GM11168 (cell line): ENCODE measurements around the gene WDR31.
"Not testable (repeated sequence)": the region's sequence is repeated elsewhere in the genome, so short reads cannot be mapped to it uniquely, and the experiment has no call there.

Experiments used
- in situ Hi-C: fragments of 300-500 bp; cut with MboI; formaldehyde crosslinking; loops from one replicate; pipeline ENCODE4 v1.12.0; 2022; ENCODE audit warnings: low sequenced_read_pairs; ENCODE audit not compliant: unreplicated experiment

WDR31 gene

DNA sequence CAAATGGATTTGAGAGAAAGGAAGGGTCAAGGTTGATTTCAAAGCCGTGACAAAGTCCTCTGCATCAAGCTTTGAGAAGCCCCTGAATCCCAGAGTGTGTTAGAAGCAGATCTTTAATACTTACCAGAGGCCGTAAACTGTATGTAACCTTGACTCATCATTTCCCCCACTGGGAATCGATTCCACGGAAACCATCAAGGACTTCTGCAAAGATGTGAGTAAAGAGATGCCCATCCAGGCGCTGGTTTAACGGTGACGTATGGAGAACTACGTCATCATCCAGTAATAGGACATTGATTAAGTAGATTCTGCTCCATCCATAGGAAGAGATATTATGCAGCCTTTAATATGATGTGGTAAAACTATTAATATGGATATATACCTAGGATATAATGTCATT lies 38.5 kb downstream of the WDR31 start:
- in situ Hi-C loops = loop anchor here (25.0 kb wide), 1 partner anchor 361 kb away; no protein-coding TSS in a partner anchor

DNA sequence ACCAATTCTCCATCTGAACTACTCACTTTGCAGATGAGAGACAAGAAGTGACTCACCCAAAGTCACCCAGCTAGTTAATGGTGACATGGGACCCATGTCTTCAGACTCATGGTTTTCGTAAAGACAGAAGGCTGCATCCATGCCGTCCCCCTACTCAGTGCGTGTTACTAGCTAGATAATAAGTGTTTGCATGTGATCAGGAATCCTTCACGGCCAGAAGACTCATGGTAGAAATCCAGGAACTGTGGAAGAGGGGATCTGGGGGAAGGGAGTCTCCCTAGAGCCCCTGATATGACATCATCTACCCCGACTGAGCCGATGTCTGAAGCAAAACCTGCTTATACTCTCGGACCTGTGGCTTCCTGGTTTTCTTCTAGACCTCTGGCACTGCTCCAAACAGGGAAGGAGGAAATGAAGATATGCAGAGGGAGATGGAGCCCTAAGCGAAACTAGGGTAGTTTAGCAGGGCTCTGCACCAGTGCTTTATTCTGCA lies 40.2 kb downstream of the WDR31 start:
- in situ Hi-C loops = loop anchor here (25.0 kb wide), 1 partner anchor 362 kb away; no protein-coding TSS in a partner anchor

GRCh38 chr9:113298924-113299770 lies 40.9 kb downstream of the WDR31 start:
- in situ Hi-C loops = no loop called here

GRCh38 chr9:113298311-113298710 lies 41.8 kb downstream of the WDR31 start:
- in situ Hi-C loops = no loop called here

DNA sequence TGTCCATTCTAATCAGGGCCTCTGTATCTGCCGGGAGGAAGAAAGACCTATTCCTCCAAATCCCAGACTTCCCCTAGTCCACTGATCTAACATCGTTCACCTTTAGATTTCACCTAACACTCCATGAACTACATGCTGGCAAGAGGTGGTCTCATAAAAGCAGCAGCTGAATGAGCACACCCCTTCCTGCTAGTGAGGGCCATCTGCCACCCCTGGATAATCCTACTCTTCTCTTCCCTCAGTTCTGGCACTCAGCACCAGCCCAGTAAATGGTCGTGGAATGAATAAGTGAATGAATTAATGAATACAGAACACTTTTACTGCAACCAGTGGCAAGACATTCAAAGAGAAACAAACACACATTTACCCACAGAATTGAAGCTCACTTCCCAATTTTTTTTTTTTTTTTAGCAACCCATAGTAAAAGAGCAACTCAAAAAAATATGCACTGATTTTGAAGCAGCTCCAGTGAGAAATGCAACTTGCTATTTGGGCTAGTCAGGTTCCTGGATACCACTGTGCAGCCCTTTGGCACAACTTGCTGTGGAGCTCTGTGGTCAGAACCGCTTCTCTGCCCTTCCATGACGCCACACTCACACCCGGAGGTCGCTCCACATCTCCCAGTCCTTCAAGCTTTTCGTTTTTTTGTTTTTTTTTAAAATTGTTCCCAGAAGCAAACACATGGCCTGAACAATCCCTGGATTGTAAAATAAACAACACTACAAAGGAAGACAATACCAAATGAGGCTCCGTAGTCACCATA lies 43.1 kb downstream of the WDR31 start:
- in situ Hi-C loops = no loop called here

GRCh38 chr9:113296247-113296646 lies 43.8 kb downstream of the WDR31 start:
- in situ Hi-C loops = not testable (repeated sequence)

GRCh38 chr9:113293285-113293878 lies 46.7 kb downstream of the WDR31 start:
- in situ Hi-C loops = no loop called here

GRCh38 chr9:113290052-113290607 lies 49.9 kb downstream of the WDR31 start:
- in situ Hi-C loops = no loop called here

- in situ Hi-C loops = no loop called here
Observed at GRCh38 chr9:113289091-113289490, 51.0 kb downstream of the WDR31 start.

DNA sequence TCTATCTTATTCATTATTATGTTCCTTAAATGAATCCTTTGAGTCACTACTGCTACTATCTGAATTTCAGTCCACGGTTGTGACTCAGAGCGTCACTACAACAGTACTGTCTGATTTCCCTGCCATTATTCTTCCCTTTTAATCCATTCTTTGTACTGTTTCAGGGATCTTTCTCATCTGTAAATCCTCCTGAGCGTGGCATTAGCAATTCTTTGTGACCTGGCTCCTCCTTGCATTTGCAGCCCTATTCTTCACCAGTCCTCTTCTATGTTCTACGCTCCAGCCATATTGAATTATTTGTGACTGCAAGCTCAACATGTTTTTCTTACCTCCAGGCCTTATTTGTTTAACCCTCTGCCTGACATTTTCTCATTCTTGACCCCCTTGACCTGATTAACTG lies 58.7 kb downstream of the WDR31 start:
- in situ Hi-C loops = no loop called here

GRCh38 chr9:113278840-113279239 lies 61.2 kb downstream of the WDR31 start:
- in situ Hi-C loops = no loop called here

- in situ Hi-C loops = no loop called here
Observed at GRCh38 chr9:113275157-113276131, 64.6 kb downstream of the WDR31 start, which contains the start of the genes CDC26 and PRPF4. Gene CDC26 (minus strand): TSS chr9:113275572. CDS start chr9:113272507, 3,065 bp downstream. Gene PRPF4 (plus strand): TSS chr9:113275658. CDS start chr9:113275744, 86 bp downstream.

DNA sequence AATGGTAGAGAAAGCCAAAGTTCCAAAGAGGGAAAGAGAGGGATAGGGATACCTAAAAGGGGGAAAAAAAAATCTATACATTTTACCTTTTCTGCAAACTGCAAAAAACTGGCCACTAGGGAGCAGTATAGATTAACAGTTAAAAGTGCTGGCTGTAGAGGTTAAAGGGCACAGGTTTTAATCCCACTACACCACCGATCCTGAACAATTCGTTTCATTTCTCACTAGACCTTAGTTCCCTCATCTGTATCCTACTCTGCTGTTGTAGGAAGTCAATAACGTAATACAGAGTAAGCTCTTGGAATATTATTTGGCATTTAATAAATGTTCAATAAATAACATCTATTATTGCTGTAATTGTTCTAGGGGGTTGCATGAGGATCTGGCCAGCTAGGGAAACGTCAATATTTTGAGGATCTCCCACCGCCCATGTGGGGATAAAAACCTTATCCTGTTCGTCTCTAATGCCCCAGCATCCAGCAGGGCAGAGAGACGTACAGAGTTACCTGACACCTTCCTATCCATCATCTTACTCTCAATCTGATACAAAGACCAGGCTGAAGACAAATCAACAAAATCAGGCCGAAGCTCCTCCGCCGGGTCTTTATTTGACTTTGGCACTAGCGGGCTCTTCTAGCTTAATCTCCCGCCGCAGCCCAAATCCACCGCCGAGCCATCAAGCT lies 65.5 kb downstream of the WDR31 start:
- in situ Hi-C loops = no loop called here

GRCh38 chr9:113269871-113270270 lies 70.2 kb downstream of the WDR31 start:
- in situ Hi-C loops = no loop called here

GRCh38 chr9:113269355-113269754 lies 70.7 kb downstream of the WDR31 start:
- in situ Hi-C loops = no loop called here

GRCh38 chr9:113267911-113268566 lies 72.0 kb downstream of the WDR31 start:
- in situ Hi-C loops = no loop called here

GRCh38 chr9:113266174-113266573 lies 73.9 kb downstream of the WDR31 start:
- in situ Hi-C loops = no loop called here
